Measurements from ENCODE around the gene RNASEH1.

The RNASEH1 gene

GRCh38 chr2:3532941-3533340 lies 25.2 kb downstream of the RNASEH1 start:
- Histone ChIP-seq H3K27me3 (ENCODE audit: low read length) (no peaks in the 10 kb centered on the region), H3K27ac (ENCODE audit: low read depth, low read length) (no peak overlapping the region), H2AFZ (ENCODE audit: low read depth, low read length, severe bottlenecking) (no peak overlapping the region), H3K4me2 (ENCODE audit: low read depth, low read length, poor library complexity, severe bottlenecking) (no peak overlapping the region), H3K36me3 (ENCODE audit: low read length) (no peaks in the 10 kb centered on the region), H3K79me2 (ENCODE audit: insufficient read depth, low read length) (no peaks in the 10 kb centered on the region), H3F3A (ENCODE audit: insufficient read depth) (peaks cover 3% of the 10 kb centered on the region; the same call in 1 of the 2 replicates), H3K9me3 (ENCODE audit: insufficient read depth, low read length) (peaks cover 10% of the 10 kb centered on the region; the same call in 1 of the 2 replicates), H3K4me3 (ENCODE audit: insufficient read depth, low read length, poor library complexity, severe bottlenecking) (no peak overlapping the region), H3K9ac (ENCODE audit: low read length) (no peak overlapping the region), H3K9me2 (replicated peaks; ENCODE audit: insufficient read depth, low read length) (no peaks in the 10 kb centered on the region), H4K20me1 (ENCODE audit: low read depth, low read length) (no peaks in the 10 kb centered on the region)
- no peak for TF ChIP-seq EZH2phosphoT487 (conservative IDR thresholded peaks at IDR 0.05; ENCODE audit: low read length)
- TF ChIP-seq CTCF (IDR thresholded peaks at IDR 0.05; ENCODE audit: insufficient read depth, low read length, poor library complexity, severe bottlenecking), result no peak

GRCh38 chr2:3529316-3530025 lies 28.7 kb downstream of the RNASEH1 start:
- H3K79me2 ChIP-seq (ENCODE audit: insufficient read depth, low read length), result no peaks in the 10 kb centered on the region
- H3K9me2 ChIP-seq (replicated peaks; ENCODE audit: insufficient read depth, low read length), result no peaks in the 10 kb centered on the region
- peaks cover 3% of the 10 kb centered on the region; the same call in 1 of the 2 replicates for H3F3A ChIP-seq (ENCODE audit: insufficient read depth)
- TF ChIP-seq EZH2phosphoT487 (conservative IDR thresholded peaks at IDR 0.05; ENCODE audit: low read length) (no peak), CTCF (IDR thresholded peaks at IDR 0.05; ENCODE audit: insufficient read depth, low read length, poor library complexity, severe bottlenecking) (no peak)
- H3K27ac ChIP-seq (ENCODE audit: low read depth, low read length), result no peak overlapping the region
- H2AFZ ChIP-seq (ENCODE audit: low read depth, low read length, severe bottlenecking), result no peak overlapping the region
- no peak overlapping the region for H3K9ac ChIP-seq (ENCODE audit: low read length)
- peaks cover 6% of the 10 kb centered on the region; the same call in 1 of the 2 replicates for H3K9me3 ChIP-seq (ENCODE audit: insufficient read depth, low read length)
- H3K4me2 ChIP-seq (ENCODE audit: low read depth, low read length, poor library complexity, severe bottlenecking), result no peak overlapping the region
- no peak overlapping the region for H3K4me3 ChIP-seq (ENCODE audit: insufficient read depth, low read length, poor library complexity, severe bottlenecking)
- no peaks in the 10 kb centered on the region for H3K36me3 ChIP-seq (ENCODE audit: low read length)
- H4K20me1 ChIP-seq (ENCODE audit: low read depth, low read length), result no peaks in the 10 kb centered on the region
- no peaks in the 10 kb centered on the region for H3K27me3 ChIP-seq (ENCODE audit: low read length)

- no peaks in the 10 kb centered on the region for H3K79me2 ChIP-seq (ENCODE audit: insufficient read depth, low read length)
- H3K9me2 ChIP-seq (replicated peaks; ENCODE audit: insufficient read depth, low read length), result no peaks in the 10 kb centered on the region
- no peak overlapping the region for H3K4me3 ChIP-seq (ENCODE audit: insufficient read depth, low read length, poor library complexity, severe bottlenecking)
- no peaks in the 10 kb centered on the region for H3K9me3 ChIP-seq (ENCODE audit: insufficient read depth, low read length)
- no peak overlapping the region for H3K27ac ChIP-seq (ENCODE audit: low read depth, low read length)
- H3K27me3 ChIP-seq (ENCODE audit: low read length), result no peaks in the 10 kb centered on the region
- no peaks in the 10 kb centered on the region for H3K36me3 ChIP-seq (ENCODE audit: low read length)
- no peak overlapping the region for H2AFZ ChIP-seq (ENCODE audit: low read depth, low read length, severe bottlenecking)
- no peaks in the 10 kb centered on the region for H4K20me1 ChIP-seq (ENCODE audit: low read depth, low read length)
- peaks cover 3% of the 10 kb centered on the region; the same call in 1 of the 2 replicates for H3F3A ChIP-seq (ENCODE audit: insufficient read depth)
- TF ChIP-seq EZH2phosphoT487 (conservative IDR thresholded peaks at IDR 0.05; ENCODE audit: low read length), result no peak
- no peak for TF ChIP-seq CTCF (IDR thresholded peaks at IDR 0.05; ENCODE audit: insufficient read depth, low read length, poor library complexity, severe bottlenecking)
- no peak overlapping the region for H3K9ac ChIP-seq (ENCODE audit: low read length)
- no peak overlapping the region for H3K4me2 ChIP-seq (ENCODE audit: low read depth, low read length, poor library complexity, severe bottlenecking)
These were observed 30.0 kb downstream of the RNASEH1 start for GRCh38 chr2:3527886-3528785.

Data from SU-DHL-6 (cell line).